H1 (cell line): ENCODE results near the gene TMEM63A. TPM values are rescaled to one million over a fixed set of nuclear protein-coding genes. Genes with fewer than 3 reads are reported as not detected.
A peak's percentile ranks its signal among the peaks of the same experiment; 100 is the strongest.

Experiments
- CTCF ChIA-PET: fragments of 300-600 bp; sonication (Branson Sonifier 250); formaldehyde crosslinking; loops from one replicate; lab custom pipeline; 2021; ENCODE audit not compliant: partially characterized antibody; lab: Charles Lee
- POLR2A ChIA-PET: fragments of 300-600 bp; sonication (Branson Sonifier 250); formaldehyde crosslinking; loops from one replicate; lab custom pipeline; 2021; ENCODE audit warnings: inconsistent platforms; ENCODE audit not compliant: partially characterized antibody; lab: Charles Lee
- DNase-seq, 2 experiments: peaks; one replicate each; pipeline versions ENCODE4 v3.0.0 to v3.0.0-alpha.2; 2010 to 2022; ENCODE audit warnings: low spot score in 2 of 2, low read depth in 1 of 2, mixed read lengths in 1 of 2
- FAIRE-seq: peaks from 2 replicates; lab custom pipeline; 2011; peaks lifted over from hg19 to GRCh38; lab: Jason Lieb, UNC
- H2AFZ ChIP-seq: 2 replicates; pipeline ENCODE4 v1.8.1; 2012; ENCODE audit warnings: low read length, inconsistent platforms
- H2AK5ac ChIP-seq: 2 replicates; pipeline ENCODE4 v1.6.1; 2013; ENCODE audit warnings: low read depth, low read length
- H2BK120ac ChIP-seq: replicated peaks from 2 replicates; pipeline ENCODE3; 2013; ENCODE audit warnings: low read depth, low read length, inconsistent platforms
- H2BK12ac ChIP-seq: 2 replicates; pipeline ENCODE4 v1.6.1; 2013; ENCODE audit warnings: low read depth, low read length
- H2BK15ac ChIP-seq: 2 replicates; pipeline ENCODE4 v1.6.1; 2013; ENCODE audit warnings: low read length
- H2BK20ac ChIP-seq: 2 replicates; pipeline ENCODE4 v1.6.1; 2013; ENCODE audit warnings: low read length
- H2BK5ac ChIP-seq: 2 replicates; pipeline ENCODE4 v1.6.1; 2013; ENCODE audit warnings: low read depth, low read length
- H3K14ac ChIP-seq: 2 replicates; pipeline ENCODE4 v1.6.1; 2013; ENCODE audit warnings: inconsistent platforms; ENCODE audit not compliant: insufficient read length
- H3K18ac ChIP-seq: 2 replicates; pipeline ENCODE4 v1.6.1; 2013; ENCODE audit warnings: low read length; ENCODE audit errors: extremely low read depth
- H3K23ac ChIP-seq: 2 replicates; pipeline ENCODE4 v1.6.1; 2013; ENCODE audit warnings: inconsistent platforms; ENCODE audit not compliant: insufficient read length
- H3K23me2 ChIP-seq: 2 replicates; pipeline ENCODE4 v1.6.1; 2013; ENCODE audit warnings: low read depth, low read length
- H3K27ac ChIP-seq: 2 replicates; pipeline ENCODE4 v1.6.1; 2011; ENCODE audit warnings: low read depth, low read length, inconsistent platforms
- H3K27me3 ChIP-seq, 4 experiments: replicated peaks in 1 of 4; 1 replicate in 1 of 4; 2 replicates in 3 of 4; pipeline versions ENCODE4 v1.6.1 to v1.8.1; 2011 to 2013; ENCODE audit warnings: low read length in 3 of 4, mild to moderate bottlenecking in 3 of 4, inconsistent platforms in 2 of 4, mixed read lengths in 2 of 4, moderate library complexity in 1 of 4; ENCODE audit not compliant: control insufficient read depth in 3 of 4, insufficient read depth in 3 of 4; ENCODE audit errors: extremely low read depth in 1 of 4
- H3K36me3 ChIP-seq, 4 experiments: 2 replicates each; pipeline versions ENCODE4 v1.6.1 to v1.8.1; 2011 to 2013; ENCODE audit warnings: mild to moderate bottlenecking in 4 of 4, low read length in 3 of 4, moderate library complexity in 2 of 4, control low read depth in 1 of 4, inconsistent platforms in 1 of 4; ENCODE audit not compliant: insufficient read depth in 4 of 4, control insufficient read depth in 2 of 4
- H3K4ac ChIP-seq: replicated peaks from 2 replicates; pipeline ENCODE3; 2013; ENCODE audit warnings: low read length, low read depth, mixed read lengths, inconsistent platforms; ENCODE audit not compliant: insufficient read length
- H3K4me1 ChIP-seq, 4 experiments: replicated peaks in 1 of 4; 1 replicate in 1 of 4; 2 replicates in 3 of 4; pipeline versions ENCODE4 v1.6.1 to v1.8.1; 2011 to 2013; ENCODE audit warnings: low read length in 3 of 4, inconsistent platforms in 2 of 4, mixed read lengths in 1 of 4; ENCODE audit not compliant: insufficient read depth in 4 of 4, control insufficient read depth in 3 of 4
- H3K4me2 ChIP-seq, 2 experiments: 2 replicates each; pipeline versions ENCODE4 v1.6.1 to v1.8.1; 2011 to 2013; ENCODE audit warnings: low read depth in 2 of 2, low read length in 2 of 2, control low read depth in 1 of 2, inconsistent platforms in 1 of 2, mild to moderate bottlenecking in 1 of 2; ENCODE audit not compliant: insufficient read depth in 1 of 2
- H3K4me3 ChIP-seq, 4 experiments: fragments of 200-600, 300-600 bp in 1 of 4; sonication (generic), shearing (Covaris generic), sonication (Bioruptor Twin) in 1 of 4; 2 replicates each; pipeline versions ENCODE4 v1.5.1 to v1.8.1; 2011 to 2016; ENCODE audit warnings: low read length in 4 of 4, low read depth in 3 of 4, control low read depth in 2 of 4, inconsistent platforms in 2 of 4, mild to moderate bottlenecking in 2 of 4, mixed read lengths in 1 of 4, moderate library complexity in 1 of 4; ENCODE audit not compliant: insufficient read depth in 2 of 4; ENCODE audit errors: extremely low read depth in 1 of 4
- H3K56ac ChIP-seq: replicated peaks from 2 replicates; pipeline ENCODE3; 2013; ENCODE audit warnings: low read depth, mild to moderate bottlenecking, mixed read lengths, low read length, inconsistent platforms; ENCODE audit not compliant: insufficient read length
- H3K79me1 ChIP-seq: 2 replicates; pipeline ENCODE4 v1.6.1; 2013; ENCODE audit warnings: low read depth, low read length, control low read depth
- H3K79me2 ChIP-seq, 2 experiments: 2 replicates each; pipeline versions ENCODE4 v1.6.1 to v1.8.1; 2012 to 2013; ENCODE audit warnings: low read length in 2 of 2, mild to moderate bottlenecking in 2 of 2, inconsistent platforms in 1 of 2; ENCODE audit not compliant: insufficient read depth in 2 of 2, control insufficient read depth in 1 of 2
- H3K9ac ChIP-seq, 4 experiments: replicated peaks in 1 of 4; 1 replicate in 1 of 4; 2 replicates in 3 of 4; pipeline versions ENCODE4 v1.6.1 to v1.8.1; 2011 to 2013; ENCODE audit warnings: low read depth in 3 of 4, low read length in 3 of 4, control low read depth in 2 of 4, mild to moderate bottlenecking in 2 of 4, moderate library complexity in 2 of 4, inconsistent platforms in 1 of 4; ENCODE audit errors: extremely low read depth in 1 of 4
- H3K9me3 ChIP-seq, 2 experiments: 2 replicates each; pipeline versions ENCODE4 v1.6.1 to v1.8.1; 2012 to 2013; ENCODE audit warnings: mild to moderate bottlenecking in 2 of 2, moderate library complexity in 2 of 2, control low read depth in 1 of 2, inconsistent platforms in 1 of 2, low read depth in 1 of 2, low read length in 1 of 2, mixed read lengths in 1 of 2; ENCODE audit not compliant: insufficient read depth in 2 of 2
- H4K20me1 ChIP-seq, 2 experiments: replicated peaks in 1 of 2; 2 replicates each; pipeline versions ENCODE3 to v1.8.1; 2011 to 2013; ENCODE audit warnings: inconsistent platforms in 2 of 2, low read length in 2 of 2, mild to moderate bottlenecking in 1 of 2; ENCODE audit not compliant: insufficient read depth in 2 of 2, control insufficient read depth in 1 of 2
- H4K5ac ChIP-seq: 2 replicates; pipeline ENCODE4 v1.6.1; 2013; ENCODE audit warnings: low read length, low read depth, mixed read lengths, inconsistent platforms; ENCODE audit not compliant: insufficient read length
- H4K8ac ChIP-seq: 2 replicates; pipeline ENCODE4 v1.8.0; 2013; ENCODE audit warnings: mild to moderate bottlenecking, moderate library complexity, low read length, inconsistent platforms; ENCODE audit not compliant: insufficient read depth; ENCODE audit errors: extremely low read depth
- H4K91ac ChIP-seq: replicated peaks from 2 replicates; pipeline ENCODE3; 2013; ENCODE audit warnings: low read length, mixed read lengths, inconsistent platforms; ENCODE audit not compliant: insufficient read length
- BACH1 ChIP-seq: IDR thresholded peaks from 2 replicates; pipeline ENCODE4 v1.6.1; 2012; ENCODE audit warnings: low read length, improper control_type of control experiment
- BCL11A ChIP-seq, 2 experiments: IDR thresholded peaks; one replicate each; pipeline ENCODE4 v1.6.1; 2011; ENCODE audit warnings: low read depth in 2 of 2, low read length in 2 of 2, mild to moderate bottlenecking in 2 of 2
- CBX5 ChIP-seq: fragments of 300-800, 300-1000 bp; sonication (generic); IDR thresholded peaks from 2 replicates; pipeline ENCODE4 v1.7.1; 2016; ENCODE audit warnings: antibody characterized with exemption, low read length, low read depth
- CEBPB ChIP-seq: IDR thresholded peaks from 2 replicates; pipeline ENCODE4 v1.6.1; 2012; ENCODE audit warnings: low read depth, low read length
- CHD2 ChIP-seq: IDR thresholded peaks from 2 replicates; pipeline ENCODE4 v1.6.1; 2012; ENCODE audit warnings: low read length, improper control_type of control experiment
- FOSL1 ChIP-seq: IDR thresholded peaks from 2 replicates; pipeline ENCODE4 v1.6.1; 2011; ENCODE audit warnings: mild to moderate bottlenecking, low read depth, low read length, moderate library complexity; ENCODE audit not compliant: insufficient read depth
- PHF8 ChIP-seq: fragments of 200-600 bp; sonication (generic); conservative IDR thresholded peaks from 2 replicates; pipeline ENCODE4 v1.7.1; 2012; ENCODE audit warnings: low read depth, mild to moderate bottlenecking, inconsistent platforms, low read length, moderate library complexity
- RBBP5 ChIP-seq: IDR thresholded peaks from 2 replicates; pipeline ENCODE4 v1.7.1; 2012; ENCODE audit warnings: low read depth, mild to moderate bottlenecking, inconsistent platforms, low read length, moderate library complexity, borderline replicate concordance
- RNF2 ChIP-seq: fragments of 200-900, 300-1000 bp; sonication (generic); IDR thresholded peaks from 2 replicates; pipeline ENCODE4 v1.7.1; 2016; ENCODE audit warnings: borderline replicate concordance, low read depth, mild to moderate bottlenecking, antibody characterized with exemption, low read length; ENCODE audit not compliant: poor library complexity, severe bottlenecking; ENCODE audit errors: missing control alignments
- SP2 ChIP-seq: IDR thresholded peaks from 2 replicates; pipeline ENCODE4 v1.6.1; 2012; ENCODE audit warnings: mild to moderate bottlenecking, low read length, inconsistent platforms
- SP4 ChIP-seq: IDR thresholded peaks from 2 replicates; pipeline ENCODE4 v1.6.1; 2012; ENCODE audit warnings: low read length, inconsistent platforms
- SRF ChIP-seq: IDR thresholded peaks from 2 replicates; pipeline ENCODE4 v1.6.1; 2011; ENCODE audit warnings: mild to moderate bottlenecking, low read depth, low read length, moderate library complexity
- WGBS, 2 experiments: shearing (Covaris generic) in 1 of 2; methylation state at CpG; one replicate each; pipeline versions ENCODE4 v1.1.6 to v1.1.7; 2013 to 2015; ENCODE audit warnings: low lambda C conversion rate in 2 of 2, mixed read lengths in 2 of 2, inconsistent platforms in 1 of 2, low coverage in 1 of 2, missing lambda C conversion rate in 1 of 2; ENCODE audit not compliant: insufficient replicate concordance in 2 of 2, insufficient coverage in 1 of 2, insufficient read length in 1 of 2; ENCODE audit errors: extremely low coverage in 1 of 2, missing lambda C conversion rate in 1 of 2; 5-methylcytosine and 5-hydroxymethylcytosine counted together
- polyA plus RNA-seq, 7 experiments: library from polyadenylated mRNA; depleted of rRNA in 3 of 7; stranded (reverse) in 5 of 7; unstranded in 2 of 7; fragments of >200 nt in 5 of 7; fragments of 200-250 nt in 2 of 7; gene quantifications; 1 replicate in 5 of 7; 2 replicates in 1 of 7; 4 replicates in 1 of 7; pipeline versions ENCODE4 v1.2.1 to v1.2.3, GENCODE V29; 2011 to 2013; ENCODE audit warnings: missing spikeins in 2 of 7, mixed read lengths in 2 of 7
- total RNA-seq: library from RNA; stranded (reverse); fragmentation: NEBNext Ultra II Directional; extraction: Animal tissue kit (Norgen Biotek cat#: 25700); gene quantifications from 2 replicates; pipeline ENCODE4 v1.2.1, GENCODE V29; 2021

The TMEM63A gene
- total and polyA plus RNA-seq, 2 of the 8 experiments (the other 6 are each of a cell fraction or from before 2014, with no cell fraction given) = 26.1 to 55.4 TPM

DNA sequence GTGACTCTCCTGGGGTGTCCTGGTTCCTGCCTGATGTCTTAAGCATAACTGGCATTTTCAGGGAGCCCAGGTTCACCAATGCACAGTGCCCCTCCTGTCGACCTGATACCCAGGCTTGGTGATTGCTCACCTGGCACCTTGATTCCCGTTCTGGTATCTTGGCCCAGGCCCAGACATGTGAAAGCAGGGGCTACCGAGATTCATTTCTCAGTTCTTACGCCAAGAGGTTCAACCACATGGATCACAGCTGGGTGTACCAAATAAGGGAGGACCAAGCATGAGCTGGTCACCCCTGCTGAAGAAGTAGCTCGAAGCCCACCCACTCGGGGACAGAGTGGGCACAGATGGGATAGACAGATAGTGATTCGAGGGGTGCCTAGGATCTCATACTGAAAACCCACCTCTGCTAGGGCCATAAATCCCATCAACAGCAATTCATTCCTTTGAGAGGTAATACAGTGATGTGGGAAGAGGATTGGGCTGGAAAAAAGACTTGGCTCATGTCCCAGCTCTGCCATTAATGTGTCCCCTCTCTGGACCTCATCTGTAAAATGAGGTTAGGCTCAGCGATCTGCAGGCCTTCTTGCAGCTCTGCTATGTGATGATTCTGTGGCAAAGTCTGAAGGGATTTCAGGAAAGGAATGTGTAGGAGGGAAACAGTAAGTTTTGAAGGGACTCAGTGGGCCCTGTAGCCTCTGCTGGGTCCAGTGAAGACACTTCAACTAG lies 69.5 kb downstream of the TMEM63A start:
- CTCF ChIA-PET = interaction anchor here (0.7 to 8.4 kb wide), 32 partner anchors 10 to 339 kb away, joined by 3 to 50 read pairs (median 6); partner anchors contain the start of gene SRP9
- FAIRE-seq = no peak
- no peak for TF ChIP-seq RBBP5
- no peak for TF ChIP-seq SP4
- TF ChIP-seq RNF2 = no peak
- TF ChIP-seq CBX5 = no peak
- TF ChIP-seq SRF = no peak
- TF ChIP-seq CHD2 = no peak
- no peak for TF ChIP-seq FOSL1
- TF ChIP-seq CEBPB = no peak
- TF ChIP-seq SP2 = no peak
- no peak for TF ChIP-seq PHF8
- no peak for TF ChIP-seq BACH1
- no peak for TF ChIP-seq BCL11A (IDR thresholded peaks at IDR 0.05; ENCODE audit: low read depth in 2 of 2, low read length in 2 of 2)

More for the DNA sequence above, 69.5 kb downstream of the TMEM63A start:
- H3K27me3 ChIP-seq = peaks cover 0 to 4% (median 0%) of the 10 kb centered on the region in 4 experiments; a peak in 1 of 7 replicates
- H4K5ac ChIP-seq = no peak overlapping the region
- H3K36me3 ChIP-seq = no peaks in the 10 kb centered on the region
- peaks cover 4% of the 10 kb centered on the region; the same call in 1 of the 2 replicates for H3K23me2 ChIP-seq
- peak overlapping the region; percentile 43; the same call in 1 of the 2 replicates for H2AK5ac ChIP-seq
- no peak overlapping the region for H3K4me3 ChIP-seq
- no peak overlapping the region for H3K27ac ChIP-seq
- no peak overlapping the region for H2BK12ac ChIP-seq
- no peak overlapping the region for H2BK20ac ChIP-seq
- H3K23ac ChIP-seq = no peak overlapping the region
- H3K9ac ChIP-seq = no peak overlapping the region
- H3K18ac ChIP-seq = no peak overlapping the region
- 0 out of 2 replicates have a peak overlapping the region, but pooled peaks have one; percentile 6 for H2BK5ac ChIP-seq
- no peak overlapping the region for H2AFZ ChIP-seq
- no peaks in the 10 kb centered on the region for H3K9me3 ChIP-seq
- H2BK120ac ChIP-seq = no peak overlapping the region
- no peak overlapping the region for H3K4ac ChIP-seq
- 94% methylated on average over 8 of the region's 8 CpGs; no CpG with 5 or more reads in 1 of the 2 experiments for WGBS, 2 experiments
- POLR2A ChIA-PET = interaction anchor here (0.9 to 13.3 kb wide), 9 partner anchors 10 to 85 kb away, joined by 3 to 166 read pairs (median 4); partner anchors contain the start of gene SRP9
- no peak for DNase-seq
- H2BK15ac ChIP-seq = peak overlapping the region; percentile 46; the same call in 1 of the 2 replicates
- H3K79me2 ChIP-seq = peaks cover 0 to 20% of the 10 kb centered on the region in 2 experiments; a peak in 1 of 4 replicates
- H4K8ac ChIP-seq = no peak overlapping the region
- peaks cover 0 to 2% of the 10 kb centered on the region in 2 experiments for H4K20me1 ChIP-seq
- H3K56ac ChIP-seq = no peak overlapping the region
- H3K79me1 ChIP-seq = peaks cover 9% of the 10 kb centered on the region
- H3K4me1 ChIP-seq = peaks cover 17 to 36% (median 22%) of the 10 kb centered on the region in 4 experiments
- no peak overlapping the region for H4K91ac ChIP-seq
- no peak overlapping the region for H3K14ac ChIP-seq
- H3K4me2 ChIP-seq = no peak overlapping the region; a peak in 1 of 4 replicates
